Stimulated activated CD8-positive, alpha-beta memory T cell treated with anti-CD3 and anti-CD28 coated beads, Interleukin-12 subunit alpha, Interleukin-12 subunit beta, amount 100 ng/mL, for 24 hours (primary cell): Measurements from ENCODE around the gene NCBP3.
"Not testable (repeated sequence)": the region's sequence is repeated elsewhere in the genome, so short reads cannot be mapped to it uniquely, and the experiment has no call there.

Source experiments
- DNase-seq: peaks from one replicate; pipeline ENCODE4 v3.0.0-alpha.2; 2020; ENCODE audit errors: extremely low read depth

Gene NCBP3

DNA sequence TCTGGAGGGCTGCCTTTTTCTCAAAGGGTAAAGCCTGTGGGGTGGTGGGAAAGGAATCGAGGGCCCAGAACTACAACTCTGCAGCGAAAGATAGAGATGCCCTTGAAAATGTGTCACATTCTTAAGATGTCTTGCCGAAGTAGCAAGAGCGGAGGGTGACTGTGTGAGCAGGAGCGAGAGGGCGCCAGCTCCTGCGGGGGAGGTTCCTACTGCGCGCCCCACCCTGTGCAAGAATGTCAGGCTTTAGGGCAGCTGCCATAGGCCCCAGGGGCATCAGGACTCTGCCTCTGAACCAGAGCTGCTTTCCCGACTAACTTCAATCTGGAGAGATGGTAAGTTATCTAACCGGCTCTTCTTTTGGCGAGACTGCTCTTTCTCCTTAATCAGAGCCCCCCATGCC, 33.3 kb downstream of the NCBP3 start:
- DNase-seq: no peak

DNA sequence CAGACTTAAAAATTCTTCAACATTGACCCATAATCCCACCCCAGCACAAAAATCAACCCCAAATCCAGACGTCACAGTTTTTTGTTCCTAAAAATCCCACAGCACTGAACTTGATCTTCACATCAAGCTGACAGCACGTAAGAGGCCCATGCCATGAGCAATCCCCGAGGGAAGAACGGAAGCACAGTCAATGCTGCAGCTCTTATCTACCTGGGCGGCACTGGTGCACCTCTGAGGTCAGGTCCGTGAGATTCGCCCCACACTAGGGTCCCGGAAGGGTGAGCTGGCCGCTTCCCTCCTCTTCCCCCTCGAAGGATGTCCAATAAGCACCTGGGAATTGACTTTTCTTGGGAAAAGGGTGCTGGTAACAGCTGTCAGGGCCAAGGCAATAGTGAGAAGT, 33.8 kb downstream of the NCBP3 start:
- no peak for DNase-seq

DNA sequence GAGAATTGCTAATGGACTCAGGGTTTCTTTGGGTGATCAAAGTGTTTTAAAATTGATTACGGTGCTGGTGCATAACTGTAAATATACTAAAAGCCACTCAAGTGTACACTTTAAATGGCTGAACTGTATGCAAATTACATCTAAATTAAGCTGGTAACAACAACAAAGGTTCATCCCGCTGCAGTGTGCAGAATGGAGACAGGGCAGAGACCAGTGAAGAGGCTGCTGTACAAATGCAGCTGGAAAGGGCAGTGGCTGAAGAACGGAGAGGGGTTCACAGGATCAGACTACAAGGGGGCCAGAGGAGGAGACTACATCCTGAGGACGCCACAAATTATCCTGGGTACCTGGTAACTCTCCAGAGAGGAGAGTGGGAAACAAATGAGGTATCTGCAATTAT, 36.0 kb downstream of the NCBP3 start:
- no peak for DNase-seq

DNA sequence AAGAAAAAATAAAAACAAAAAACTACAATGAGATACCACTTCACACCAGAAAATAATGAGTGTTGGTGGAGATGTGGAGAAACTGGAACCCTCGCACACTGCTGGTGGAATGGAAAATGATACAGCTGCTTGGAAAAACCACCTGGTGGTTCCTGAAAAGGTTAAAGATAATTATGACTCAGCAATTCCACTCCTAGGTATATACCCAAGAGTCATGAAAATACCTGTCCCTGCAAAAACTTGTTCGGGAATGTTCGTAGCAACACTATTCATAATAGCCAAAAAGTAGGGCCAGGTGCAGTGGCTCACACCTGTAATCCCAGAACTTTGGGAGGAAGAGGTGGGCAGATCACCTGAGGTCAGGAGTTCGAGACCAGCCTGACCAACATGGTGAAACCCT, 36.9 kb downstream of the NCBP3 start:
- no peak for DNase-seq

DNA sequence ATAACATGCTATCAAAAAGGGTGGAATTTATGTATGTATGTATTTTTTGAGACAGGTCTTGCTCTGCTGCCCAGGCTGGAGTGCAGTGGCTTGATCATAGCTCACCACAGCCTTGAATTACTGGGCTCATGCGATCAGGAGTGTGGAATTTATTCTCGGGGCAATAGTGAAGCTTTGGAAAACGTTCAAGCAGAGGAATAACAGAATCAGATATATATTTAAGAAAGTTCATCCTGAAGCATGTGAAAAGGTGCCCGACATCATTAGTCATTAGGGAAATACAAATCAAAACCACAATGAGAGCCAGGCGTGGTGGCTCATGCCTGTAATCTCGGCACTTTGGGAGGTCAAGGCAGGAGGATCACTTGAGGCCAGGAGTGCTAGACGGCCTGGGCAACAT, 37.3 kb downstream of the NCBP3 start:
- DNase-seq: no peak

DNA sequence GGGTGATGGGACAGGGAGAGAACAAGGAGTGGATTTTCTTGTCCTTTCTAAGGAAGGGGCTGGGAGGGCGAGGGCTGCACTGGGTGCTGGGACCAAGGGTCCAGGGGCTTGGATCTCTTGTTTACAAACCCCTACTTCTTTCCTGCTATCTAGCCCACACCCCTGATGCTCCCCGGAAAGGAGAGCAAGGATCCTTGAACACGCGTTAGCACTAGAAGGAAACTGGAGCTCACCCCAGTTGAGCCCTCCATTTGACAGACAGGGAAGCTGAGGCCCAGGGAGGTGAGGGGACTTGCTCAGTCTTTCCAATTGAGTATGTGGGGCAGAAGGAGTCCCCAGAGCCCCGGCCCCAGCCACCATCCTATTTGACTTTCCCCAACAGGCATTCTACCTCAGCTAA, 40.5 kb downstream of the NCBP3 start:
- DNase-seq: no peak

DNA sequence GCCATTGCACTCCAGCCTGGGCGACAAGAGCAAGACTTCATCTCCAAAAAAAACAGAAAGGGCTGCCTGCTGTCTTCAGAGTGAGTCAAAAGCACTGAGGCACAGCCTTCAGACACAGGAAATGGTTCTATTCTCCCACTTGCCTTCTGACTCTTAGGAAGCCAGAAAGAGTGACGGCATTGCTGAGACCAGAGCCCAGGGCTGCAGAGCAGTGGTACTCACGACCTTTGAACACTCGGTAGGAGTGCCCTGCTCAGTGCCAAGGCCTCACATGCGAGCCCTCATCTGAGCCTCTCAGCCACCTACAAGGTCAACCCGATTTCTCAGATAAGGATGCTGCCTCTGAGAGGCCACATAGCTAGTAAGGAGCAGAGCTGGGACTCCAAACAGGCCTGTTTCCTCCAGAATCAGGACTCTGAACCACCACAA, 41.5 kb downstream of the NCBP3 start:
- DNase-seq: no peak

DNA sequence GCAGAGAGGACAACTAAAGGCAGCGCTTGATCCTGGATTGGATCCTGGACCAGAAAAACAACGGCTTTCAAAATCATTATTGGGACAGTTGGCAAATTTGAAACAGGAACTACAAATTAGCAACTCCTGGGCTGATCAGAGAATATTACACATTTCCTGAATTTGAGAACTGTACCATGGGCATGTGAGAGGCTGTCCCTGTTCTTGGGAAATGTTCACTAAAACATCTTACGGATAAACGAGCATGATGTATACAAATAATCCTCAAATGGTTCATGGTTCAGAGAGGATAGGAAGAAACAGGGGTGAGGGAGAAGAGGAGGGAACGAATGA, 42.8 kb downstream of the NCBP3 start:
- DNase-seq: no peak

DNA sequence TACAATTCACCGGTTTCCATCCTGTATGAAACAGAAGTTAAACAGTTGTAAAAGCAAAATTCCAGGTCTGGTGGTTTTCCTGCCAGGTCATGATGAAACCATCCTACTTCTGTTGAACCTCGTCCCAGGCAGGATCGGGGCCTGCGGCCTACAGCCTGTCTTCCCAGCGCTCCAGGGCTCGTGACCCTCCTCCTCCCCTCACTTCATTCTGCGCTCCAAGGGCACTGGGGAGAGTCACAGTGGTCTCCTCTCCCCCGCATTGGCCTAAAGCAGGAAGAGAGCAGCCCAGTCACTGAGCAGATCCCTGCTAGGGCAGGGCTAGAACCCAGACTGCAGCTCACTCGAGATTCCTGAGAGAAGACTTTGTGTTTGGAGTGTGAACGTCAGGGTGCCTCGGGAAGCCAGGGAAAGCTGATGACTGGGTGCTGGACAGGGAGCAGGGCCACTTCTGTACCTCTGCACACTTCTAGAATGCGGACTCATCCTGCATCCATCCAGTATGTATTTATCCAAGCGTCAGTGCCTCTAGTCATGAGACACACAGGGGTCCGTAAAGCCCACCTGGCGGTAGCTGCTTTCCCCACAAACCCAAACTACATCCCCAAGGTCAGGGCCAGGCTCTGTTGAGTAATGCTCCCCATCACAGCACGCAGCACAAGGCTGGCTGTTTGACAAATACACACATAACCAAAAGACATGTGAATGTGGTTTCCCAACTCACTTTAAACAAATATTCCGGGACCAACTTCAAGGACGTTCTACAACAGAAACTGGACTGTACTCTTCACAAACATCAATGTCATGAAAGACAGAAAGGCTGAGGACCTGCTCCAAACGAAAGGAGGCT, 43.4 kb downstream of the NCBP3 start:
- DNase-seq: no peak

DNA sequence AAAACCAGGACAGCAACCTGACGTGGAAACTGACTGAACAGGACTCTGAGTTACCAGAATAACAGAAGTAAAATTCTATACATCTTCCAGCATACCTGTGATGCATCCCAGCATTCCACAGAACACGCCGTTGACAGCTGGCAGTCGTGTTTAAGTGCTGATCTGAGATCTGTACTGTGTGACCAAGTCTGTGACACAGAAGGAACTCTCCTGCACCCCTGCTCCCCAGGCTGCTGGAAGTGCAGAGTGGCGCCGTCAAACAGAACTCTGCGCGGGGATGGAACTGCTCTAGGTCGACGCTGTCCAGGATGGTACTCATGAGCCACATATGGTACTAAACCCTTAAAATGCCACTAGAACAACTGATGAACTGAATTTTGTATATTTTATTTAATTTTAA, 44.3 kb downstream of the NCBP3 start:
- no peak for DNase-seq

DNA sequence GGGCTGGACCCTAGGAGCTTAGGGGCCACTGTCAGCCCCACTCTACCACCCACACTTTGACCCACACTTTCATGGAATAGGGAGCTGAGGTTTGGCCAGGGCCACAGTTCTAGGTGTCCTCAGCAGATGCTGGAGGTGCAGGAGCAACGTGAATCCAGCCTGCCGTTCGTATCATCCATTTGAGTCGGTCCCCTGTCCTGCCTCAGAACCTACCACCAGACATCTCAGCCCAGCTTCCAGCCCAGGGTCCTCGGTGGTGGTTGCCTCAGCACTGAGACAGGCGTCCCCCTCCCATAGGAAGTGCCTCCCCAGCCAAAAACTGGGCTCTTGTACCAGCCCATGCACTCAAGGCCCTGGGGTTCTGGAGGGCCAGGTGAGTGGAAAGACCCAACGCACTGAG, 44.7 kb downstream of the NCBP3 start:
- DNase-seq: no peak

DNA sequence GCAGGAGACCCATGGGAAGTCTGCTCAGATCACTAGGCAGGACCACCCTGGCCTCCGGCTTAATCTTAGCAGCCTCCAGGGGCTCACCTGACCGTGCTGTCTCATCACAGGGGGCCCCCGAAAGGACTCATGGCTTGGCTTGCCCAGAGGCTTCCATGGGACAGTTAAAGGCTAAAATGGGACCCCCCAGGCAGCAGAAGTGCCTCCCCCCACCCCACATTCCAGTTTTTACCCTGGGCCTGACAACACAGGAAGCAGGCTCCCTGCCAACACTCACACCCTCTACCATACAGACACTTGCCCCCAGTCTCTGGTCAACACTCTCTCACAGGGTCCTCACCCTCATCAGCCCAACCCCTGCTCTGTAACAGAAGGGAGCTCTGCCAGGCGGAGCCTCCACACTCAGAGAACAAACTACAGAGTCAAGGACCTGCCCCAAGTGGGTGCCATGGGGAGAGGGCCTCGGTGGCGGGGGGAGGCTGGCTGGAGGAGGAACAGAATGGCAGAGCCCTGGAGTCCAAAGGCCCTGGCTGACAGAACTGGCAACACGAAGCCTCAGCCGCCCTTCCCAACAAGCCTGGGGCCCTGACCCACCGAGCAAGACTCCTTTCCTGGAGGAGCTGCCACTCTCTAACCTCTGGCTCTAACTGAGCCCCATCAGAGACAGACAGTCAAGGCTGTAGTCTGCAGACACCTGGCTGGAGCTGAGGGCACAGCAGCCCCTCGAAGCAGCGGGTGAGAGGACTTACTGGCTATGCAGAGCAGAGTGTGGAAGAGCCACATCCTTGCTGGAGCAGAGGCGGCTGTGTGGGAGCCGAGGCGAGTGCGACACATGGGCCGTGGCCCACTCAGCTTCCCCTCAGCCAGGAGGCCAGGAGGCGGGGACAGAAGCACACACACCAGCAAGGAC, 45.4 kb downstream of the NCBP3 start, which contains the start of gene ITGAE:
TSS of gene ITGAE (minus strand) at position 827 of the 910 bp plus-strand sequence. CDS start at position 783, 44 bp downstream.
- DNase-seq: no peak

DNA sequence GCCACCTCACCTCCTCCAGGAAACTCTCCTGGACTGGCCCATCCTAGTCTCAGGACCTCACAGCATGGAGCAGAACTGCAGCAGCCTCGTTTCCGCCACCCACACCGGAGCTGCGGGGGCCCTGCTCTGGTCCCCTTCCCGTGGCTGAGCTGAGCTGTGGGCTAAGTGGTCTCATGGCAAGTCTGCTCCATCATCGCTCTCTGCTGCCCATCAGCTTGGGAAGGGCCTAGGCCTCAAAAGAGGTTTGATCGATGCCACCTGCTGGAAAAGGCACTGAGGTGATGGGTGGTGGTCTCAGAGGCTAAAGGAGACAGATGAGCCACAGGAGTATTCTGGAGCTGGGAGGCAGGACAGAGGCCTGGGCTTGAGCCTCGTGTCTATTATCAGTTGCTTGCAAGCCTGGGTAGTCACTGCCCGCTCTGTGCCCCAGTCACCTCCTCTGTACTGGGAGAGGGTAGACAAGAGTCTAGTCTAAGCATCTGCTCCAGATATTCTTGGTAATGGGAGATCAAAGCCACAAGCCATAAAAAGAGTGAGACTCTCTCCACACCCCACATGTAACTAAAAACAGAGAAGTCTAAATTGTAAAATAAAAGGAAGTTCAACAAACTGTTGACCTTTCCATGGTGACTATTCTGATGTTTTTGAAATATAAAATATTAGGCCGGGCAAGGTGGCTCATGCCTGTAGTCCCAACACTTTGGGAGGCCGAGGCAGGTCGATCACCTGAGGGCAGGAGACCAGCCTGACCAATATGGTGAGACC, 46.7 kb downstream of the NCBP3 start:
- no peak for DNase-seq

DNA sequence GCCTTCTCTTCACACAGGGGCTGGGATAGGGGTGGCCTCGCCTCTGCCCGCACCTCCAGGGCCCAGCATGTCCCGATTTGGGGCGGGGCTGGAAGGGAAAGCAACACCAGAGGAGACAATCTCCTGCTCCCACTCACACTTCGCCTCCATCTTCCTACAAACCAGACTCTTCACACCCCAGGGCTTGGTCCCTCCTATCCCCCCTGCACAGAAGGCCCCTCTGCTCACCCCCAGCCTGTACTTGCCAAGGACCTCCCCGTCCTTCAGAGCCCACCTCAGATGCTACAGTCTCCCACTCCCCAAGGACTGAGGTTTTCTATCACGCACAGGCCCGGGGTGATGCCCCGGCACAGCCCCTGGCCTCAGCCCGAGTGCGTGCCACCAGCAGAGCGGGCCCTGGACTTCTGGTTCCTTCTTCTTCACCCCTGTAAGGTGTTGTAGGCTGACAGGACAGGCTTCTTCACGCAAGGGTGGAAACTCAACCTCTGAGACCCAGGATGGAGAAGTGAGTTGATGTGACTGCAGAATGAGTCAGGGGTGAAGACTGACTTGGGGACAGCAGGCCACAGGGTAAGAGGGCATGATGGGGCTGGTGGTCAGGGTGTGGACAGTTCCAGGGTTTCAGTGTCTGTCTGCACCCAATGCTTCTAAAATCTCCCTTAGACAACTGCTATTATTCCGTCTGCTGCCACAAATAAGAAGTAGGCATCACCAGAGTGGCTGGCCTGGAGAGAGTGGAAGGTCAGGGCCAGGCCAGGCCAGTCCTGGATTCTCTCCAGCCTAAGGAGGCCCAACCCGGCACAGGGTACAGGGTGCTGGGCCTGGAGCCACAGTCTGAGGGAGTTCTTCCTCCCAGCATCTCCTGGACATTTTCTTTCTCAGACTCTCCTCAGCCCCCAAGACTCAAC, 47.5 kb downstream of the NCBP3 start:
- no peak for DNase-seq

DNA sequence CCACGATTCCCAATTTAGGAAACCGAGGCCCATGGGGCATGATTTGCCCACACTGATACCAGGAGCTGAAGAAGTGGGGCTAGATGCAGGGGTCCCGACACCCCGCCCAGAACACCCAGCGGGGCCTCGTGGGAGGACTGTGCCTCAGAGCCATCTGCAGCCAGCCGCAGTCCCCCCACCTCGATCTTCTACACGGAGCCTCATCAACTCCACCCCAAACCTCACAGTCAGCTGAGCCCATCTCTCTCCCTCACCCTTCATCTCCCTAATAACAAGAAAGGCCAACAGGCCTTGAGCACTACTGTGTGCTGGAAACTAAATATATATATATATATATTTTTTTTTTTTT, 49.2 kb downstream of the NCBP3 start:
- no peak for DNase-seq

DNA sequence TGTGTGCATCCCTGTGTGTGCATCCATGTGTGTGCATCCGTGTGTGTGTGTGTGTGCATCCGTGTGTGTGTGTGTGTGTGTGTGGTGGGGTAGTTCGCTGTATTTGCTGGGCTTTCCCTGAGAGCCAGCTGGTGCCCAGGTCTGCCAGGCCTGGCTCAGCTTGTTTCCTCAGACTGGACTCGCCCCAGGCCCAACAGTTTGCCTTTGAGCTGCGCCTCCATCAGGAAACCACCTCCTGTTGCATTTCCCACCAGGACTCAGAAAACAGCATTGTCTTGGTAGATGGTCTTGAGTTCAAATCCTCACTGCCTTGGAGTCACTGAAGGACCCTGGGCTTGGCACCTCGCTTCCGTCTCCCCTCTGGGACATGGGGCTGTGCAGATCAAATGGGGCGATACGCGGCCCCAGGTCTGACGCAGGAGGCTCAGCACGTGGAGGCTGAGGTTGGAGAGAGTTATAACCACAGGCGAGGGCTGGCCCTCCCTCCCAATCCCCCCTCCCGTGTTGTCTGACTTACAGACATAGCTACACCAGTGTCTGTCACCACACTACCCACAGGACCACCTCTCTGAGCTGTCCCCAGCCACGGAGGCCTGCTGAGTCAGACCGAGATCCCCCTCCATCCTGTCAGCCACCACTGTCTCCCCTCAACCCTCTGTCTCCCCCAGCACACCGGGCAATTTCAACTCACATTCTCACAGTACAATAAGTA, 49.8 kb downstream of the NCBP3 start:
- DNase-seq: peak; percentile 80

DNA sequence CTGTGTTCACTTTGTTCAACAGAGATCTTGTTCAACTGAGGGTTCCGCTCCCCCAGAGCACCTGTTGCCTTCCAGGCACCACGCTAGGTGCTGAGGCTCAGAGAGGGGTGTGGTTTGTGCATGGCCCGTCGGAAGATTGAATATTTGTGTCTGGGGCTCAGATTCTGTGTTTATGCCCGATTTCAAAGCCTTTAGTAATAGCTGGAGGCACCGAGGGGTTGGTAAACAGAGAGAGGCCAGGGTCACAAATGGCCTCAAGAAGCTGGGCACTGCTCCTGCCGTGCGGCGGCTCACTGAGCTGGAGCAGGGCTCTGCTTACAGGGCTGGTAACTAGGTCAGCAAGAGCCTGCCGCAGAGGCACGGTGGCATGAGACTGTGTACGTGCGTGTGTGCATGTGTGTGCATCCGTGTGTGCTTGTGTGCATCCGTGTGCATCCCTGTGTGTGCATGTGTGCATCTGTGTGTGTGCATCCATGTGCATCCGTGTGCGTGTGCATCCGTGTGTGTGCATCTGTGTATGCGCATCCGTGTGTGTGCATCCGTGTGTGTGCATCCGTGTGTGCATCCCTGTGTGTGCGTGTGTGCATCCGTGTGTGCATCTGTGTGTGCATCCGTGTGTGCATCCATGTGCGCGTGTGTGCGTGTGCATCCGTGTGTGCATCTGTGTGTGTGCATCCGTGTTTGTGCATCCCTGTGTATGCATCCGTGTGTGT, 50.5 kb downstream of the NCBP3 start:
- no peak for DNase-seq

DNA sequence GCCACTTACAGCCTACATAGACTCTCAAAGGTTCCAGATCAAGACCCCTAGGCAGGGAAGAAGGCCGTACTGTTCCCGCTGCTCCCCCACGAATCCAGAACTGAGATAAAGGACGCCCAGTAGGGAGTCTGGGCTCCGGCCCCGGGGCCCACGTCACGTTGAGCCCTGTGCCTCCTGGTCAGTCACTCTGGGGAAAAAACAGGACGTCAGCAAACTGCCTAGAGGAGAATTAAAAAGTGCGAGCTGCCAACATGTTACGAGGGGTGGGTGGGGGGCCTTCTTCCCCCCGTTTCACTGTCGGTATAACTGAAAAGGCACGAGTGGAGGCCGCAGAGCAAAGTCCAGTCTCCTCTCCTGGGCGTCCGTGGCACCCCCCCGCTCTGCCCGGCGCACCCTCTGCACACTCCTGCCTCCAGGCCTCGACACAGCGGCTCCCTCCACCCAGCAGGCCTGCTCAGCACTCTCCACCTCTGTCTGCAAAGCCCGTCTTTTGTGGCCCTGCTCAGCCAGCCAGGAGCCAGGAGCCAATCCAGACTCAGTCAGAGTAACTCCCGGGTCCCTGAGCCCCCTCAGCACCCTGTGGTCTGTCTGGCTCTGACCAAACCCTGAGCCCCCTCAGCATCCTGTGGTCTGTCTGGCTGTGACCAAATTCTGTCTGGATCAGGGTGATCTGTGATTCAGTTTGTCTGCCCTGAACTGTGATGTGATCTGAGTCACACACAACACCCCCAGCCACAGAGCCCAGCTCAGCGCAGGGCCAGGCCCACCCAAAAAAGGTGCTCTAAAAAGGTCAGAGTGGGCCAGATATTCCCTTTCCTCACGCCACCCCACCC, 51.3 kb downstream of the NCBP3 start:
- no peak for DNase-seq

DNA sequence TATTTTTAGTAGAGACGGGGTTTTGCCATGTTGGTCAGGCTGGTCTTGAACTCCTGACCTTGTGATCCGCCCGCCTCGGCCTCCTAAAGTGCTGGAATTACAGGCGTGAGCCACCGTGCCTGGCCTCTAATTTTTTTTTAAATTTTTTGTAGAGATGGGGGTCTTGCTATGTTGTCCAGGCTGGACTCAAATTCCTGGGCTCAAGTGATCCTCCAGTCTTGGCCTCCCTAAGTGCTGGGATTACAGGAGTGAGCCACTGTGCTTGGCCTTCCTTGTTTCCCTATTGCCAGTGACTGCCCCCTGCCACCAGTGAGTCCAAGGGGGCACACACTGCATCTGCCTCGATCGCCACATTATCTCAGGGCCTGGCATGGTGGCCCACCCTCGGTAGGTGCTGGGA, 51.9 kb downstream of the NCBP3 start:
- not testable (repeated sequence) for DNase-seq
